Parathyroid adenoma (tissue), 2 donors: ENCODE measurements around the gene QTRT2.

ENCODE experiments used
- H2AFZ ChIP-seq: fragments of 300-600 bp; sonication (generic); one replicate; pipeline ENCODE4 v1.7.0; 2017; ENCODE audit warnings: antibody characterized with exemption, mild to moderate bottlenecking
- H3K27ac ChIP-seq: fragments of 300-600 bp; sonication (generic); one replicate; pipeline ENCODE4 v1.7.0; 2017
- H3K27me3 ChIP-seq: fragments of 300-600 bp; sonication (generic); one replicate; pipeline ENCODE4 v1.7.0; 2017; ENCODE audit warnings: low read length; ENCODE audit not compliant: control insufficient read depth, insufficient read depth
- H3K36me3 ChIP-seq: fragments of 300-600 bp; sonication (generic); one replicate; pipeline ENCODE4 v1.7.0; 2017; ENCODE audit warnings: low read length; ENCODE audit not compliant: control insufficient read depth, insufficient read depth
- H3K4me1 ChIP-seq: fragments of 300-600 bp; sonication (generic); one replicate; pipeline ENCODE4 v1.7.0; 2017; ENCODE audit warnings: control low read depth
- H3K4me2 ChIP-seq: fragments of 300-600 bp; sonication (generic); one replicate; pipeline ENCODE4 v1.7.0; 2017; ENCODE audit warnings: low read length
- H3K4me3 ChIP-seq: fragments of 300-600 bp; sonication (generic); one replicate; pipeline ENCODE4 v1.7.0; 2017; ENCODE audit warnings: low read depth, low read length
- H3K79me2 ChIP-seq: fragments of 300-600 bp; sonication (generic); one replicate; pipeline ENCODE4 v1.7.0; 2017; ENCODE audit warnings: control low read depth
- H3K9ac ChIP-seq: fragments of 300-600 bp; sonication (generic); one replicate; pipeline ENCODE4 v1.7.0; 2017; ENCODE audit warnings: mild to moderate bottlenecking
- H3K9me3 ChIP-seq: fragments of 300-600 bp; sonication (generic); one replicate; pipeline ENCODE4 v1.7.0; 2017; ENCODE audit warnings: low read length; ENCODE audit not compliant: control insufficient read depth
- CTCF ChIP-seq: fragments of 300-600 bp; sonication (generic); IDR thresholded peaks from one replicate; pipeline ENCODE4 v1.7.0; 2017; ENCODE audit warnings: antibody characterized with exemption, mild to moderate bottlenecking
- donor health status: primary hyperparathyroidism.

QTRT2 gene

GRCh38 chr3:114132500-114132899 lies 76.0 kb downstream of the QTRT2 start:
- Histone ChIP-seq H3K9me3 (no peaks in the 10 kb centered on the region), H3K27me3 (no peaks in the 10 kb centered on the region), H3K4me3 (no peak overlapping the region), H3K79me2 (no peaks in the 10 kb centered on the region), H3K4me1 (no peaks in the 10 kb centered on the region), H3K9ac (no peak overlapping the region), H3K27ac (no peak overlapping the region), H3K36me3 (no peaks in the 10 kb centered on the region), H3K4me2 (no peak overlapping the region), H2AFZ (no peak overlapping the region)
- TF ChIP-seq CTCF, result no peak

- Histone ChIP-seq H2AFZ (no peak overlapping the region), H3K9ac (no peak overlapping the region), H3K4me2 (no peak overlapping the region), H3K27ac (no peak overlapping the region), H3K27me3 (no peaks in the 10 kb centered on the region), H3K9me3 (no peaks in the 10 kb centered on the region), H3K4me1 (no peaks in the 10 kb centered on the region), H3K36me3 (no peaks in the 10 kb centered on the region), H3K4me3 (no peak overlapping the region), H3K79me2 (no peaks in the 10 kb centered on the region)
- no peak for TF ChIP-seq CTCF
These were observed 77.4 kb downstream of the QTRT2 start for GRCh38 chr3:114133947-114134346.
